ENCODE data around the gene OTP.

The OTP gene

DNA sequence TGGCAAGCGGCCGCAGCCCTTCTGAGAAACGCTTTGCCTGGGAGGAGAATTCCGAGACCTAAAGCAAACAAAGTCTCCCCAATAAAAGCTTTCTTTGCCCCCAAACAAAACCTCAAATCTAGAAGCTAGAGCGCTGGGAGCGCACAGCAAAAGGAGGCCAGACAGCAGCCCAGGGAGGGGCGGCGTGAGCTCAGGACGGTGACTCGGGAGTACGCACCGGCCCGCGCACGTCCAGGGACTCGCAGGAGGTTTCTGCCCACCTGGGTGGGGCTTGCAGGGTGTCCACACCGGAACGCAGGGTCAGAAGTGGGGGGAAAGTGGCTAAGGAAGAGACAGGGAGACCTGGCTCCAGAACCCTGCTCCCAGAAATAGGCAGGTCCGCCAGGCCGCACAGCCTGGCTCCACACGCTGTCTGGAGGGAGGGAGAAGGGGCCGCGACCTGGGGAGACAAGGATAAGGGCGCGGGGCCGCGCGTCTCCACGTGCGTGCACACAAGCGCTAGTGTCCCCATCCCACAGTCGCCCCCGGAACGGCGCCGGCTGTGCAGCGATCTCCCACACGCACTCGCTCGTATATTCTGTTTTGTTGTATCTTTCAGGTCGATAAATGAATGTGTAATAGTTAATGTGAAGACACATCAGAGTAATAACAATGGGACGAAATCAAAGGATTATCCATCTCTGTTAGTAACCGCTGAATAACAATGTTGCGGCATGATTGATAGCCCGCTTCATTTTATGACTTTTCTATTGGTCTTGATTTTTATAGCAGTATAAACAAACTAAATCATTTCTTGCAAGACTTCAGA lies 2.3 kb upstream of the OTP start:
- DNase-seq (ENCODE audit: low read depth, low spot score): no peak

DNA sequence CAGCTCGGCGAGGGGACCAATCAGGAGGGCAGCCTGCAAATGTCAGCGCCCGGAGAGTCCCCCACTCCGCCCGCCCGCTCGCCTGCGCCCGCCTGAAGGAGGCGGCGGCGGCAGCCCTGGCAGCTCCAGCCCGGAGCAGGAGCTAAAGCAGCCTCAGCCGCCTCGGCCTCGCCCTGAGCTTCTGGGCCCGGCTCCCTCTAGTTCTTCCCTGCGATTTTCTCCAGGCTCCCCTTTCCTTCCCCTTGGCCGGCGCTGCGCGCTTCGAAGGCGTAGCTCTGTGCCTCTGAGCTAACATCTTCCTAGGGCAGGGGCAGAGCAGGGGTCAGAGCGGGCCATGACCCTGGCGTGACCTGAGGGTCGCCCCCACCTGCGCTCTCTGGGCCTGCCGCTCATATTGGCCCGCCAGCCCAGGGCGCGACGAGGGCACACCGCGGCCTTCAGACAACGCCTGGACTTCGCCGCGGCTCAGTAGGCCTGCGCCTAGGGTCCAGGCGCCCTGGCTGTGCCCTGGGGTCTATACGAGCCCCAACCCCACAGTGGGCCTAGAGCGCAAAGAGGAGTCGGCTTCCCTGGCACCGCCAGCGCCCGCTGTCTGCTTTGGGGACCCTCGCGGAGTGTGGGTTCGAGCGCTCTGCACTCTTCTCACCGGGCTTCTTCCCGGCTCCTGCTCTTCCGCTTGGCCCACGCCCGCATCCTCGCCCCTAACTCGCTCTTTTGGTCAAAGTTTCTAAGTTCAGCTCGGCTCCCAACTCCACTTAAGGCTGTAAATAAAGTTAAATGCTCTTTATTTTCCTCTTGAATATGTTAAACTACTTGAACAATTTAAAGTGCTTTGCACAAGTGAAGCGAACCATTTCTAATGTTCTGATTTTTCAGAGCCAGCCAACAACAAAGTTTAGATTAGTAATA lies 504 bp upstream of the OTP start:
- DNase-seq (ENCODE audit: low read depth, low spot score): no peak

- DNase-seq (ENCODE audit: low read depth, low spot score): no peak
Observed at GRCh38 chr5:77637170-77637997, 1.1 kb downstream of the OTP start.

DNA sequence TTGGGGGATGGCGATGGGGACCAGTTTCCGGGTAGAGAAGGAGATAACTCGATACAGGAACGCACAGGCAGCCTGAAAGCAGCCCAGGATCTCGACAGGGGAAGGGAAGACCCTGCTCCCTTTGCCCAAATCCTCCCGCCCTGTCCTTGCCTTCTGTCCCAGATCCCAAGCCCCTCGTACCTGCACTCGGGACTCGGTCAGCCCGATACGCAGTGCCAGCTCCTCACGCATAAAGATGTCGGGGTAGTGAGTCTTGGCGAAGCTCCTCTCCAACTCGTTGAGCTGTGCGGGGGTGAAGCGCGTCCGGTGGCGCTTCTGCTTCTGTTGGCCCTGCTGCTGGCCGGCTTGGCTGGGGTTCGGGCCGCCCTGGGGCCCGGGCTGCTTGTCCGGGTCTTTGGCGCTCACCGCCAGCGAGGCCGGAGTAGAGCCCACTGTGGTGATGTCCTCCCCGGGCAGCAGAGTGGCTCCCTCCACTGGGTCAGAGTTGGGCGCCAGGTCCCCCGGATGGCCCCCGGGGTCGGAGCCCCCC lies 1.8 kb downstream of the OTP start:
- no peak for DNase-seq (ENCODE audit: low read depth, low spot score)

- no peak for DNase-seq (ENCODE audit: low read depth, low spot score)
Observed at GRCh38 chr5:77635917-77636640, 2.4 kb downstream of the OTP start.

DNA sequence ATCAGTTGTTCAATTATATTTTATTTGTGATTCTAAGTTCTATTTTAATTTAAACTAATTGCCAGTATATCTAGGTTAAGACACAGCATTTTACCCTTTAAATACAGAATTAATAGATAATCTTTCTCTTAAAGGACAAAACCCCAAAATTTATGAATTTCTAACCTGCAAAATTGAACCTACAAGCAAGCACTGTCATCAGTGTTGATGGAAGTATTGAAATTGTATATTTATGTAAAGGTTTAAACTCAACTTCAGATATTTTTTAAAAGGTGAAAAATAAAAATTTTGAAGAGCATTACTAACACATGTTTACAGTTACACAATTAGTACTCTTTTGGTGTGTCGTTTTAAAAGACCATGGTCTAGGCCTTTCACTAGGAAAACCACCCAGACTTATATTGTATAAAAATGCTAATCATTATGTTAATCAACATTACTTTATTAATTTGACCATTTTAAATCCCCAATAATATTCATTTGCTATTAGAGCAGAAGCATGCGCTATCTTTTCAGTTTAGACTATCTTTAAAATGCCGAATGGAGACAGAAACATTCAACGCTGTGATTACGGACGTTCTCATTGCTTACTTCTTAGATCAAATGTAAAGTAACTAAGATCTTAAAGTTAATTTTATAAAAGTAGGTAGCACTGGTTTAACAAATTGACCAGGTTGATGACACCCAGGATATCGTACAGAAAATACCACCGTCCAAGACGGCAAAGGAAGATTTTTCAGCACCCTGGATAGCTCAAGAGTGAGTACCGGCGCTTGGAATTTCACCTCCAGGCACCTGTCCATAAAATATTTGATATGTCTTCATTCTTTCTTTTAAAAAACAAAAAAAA lies 3.2 kb downstream of the OTP start:
- no peak for DNase-seq (ENCODE audit: low read depth, low spot score)

DNA sequence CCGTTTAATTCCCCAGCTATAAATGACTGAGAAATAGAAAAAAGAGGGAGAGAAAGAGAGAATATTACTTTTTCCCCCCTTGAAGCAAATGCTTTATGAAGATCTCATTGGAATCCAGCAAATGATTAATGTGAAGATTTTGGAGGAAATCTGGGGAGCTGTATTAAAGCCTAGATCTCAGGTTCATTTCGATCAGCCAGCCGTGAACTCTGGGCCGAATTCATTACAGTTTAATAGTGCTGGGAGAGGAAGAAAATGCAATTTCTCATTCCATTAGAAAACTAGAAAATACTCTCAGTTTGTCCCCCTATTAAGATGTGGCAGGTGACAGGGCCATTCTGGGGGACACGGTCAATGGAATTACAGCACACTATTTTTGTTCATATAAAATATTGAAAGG lies 4.8 kb downstream of the OTP start:
- DNase-seq (ENCODE audit: low read depth, low spot score): no peak

- DNase-seq (ENCODE audit: low read depth, low spot score): no peak
Observed at GRCh38 chr5:77633207-77633675, 5.3 kb downstream of the OTP start.

GRCh38 chr5:77632526-77633206 lies 5.8 kb downstream of the OTP start:
- no peak for DNase-seq (ENCODE audit: low read depth, low spot score)

DNA sequence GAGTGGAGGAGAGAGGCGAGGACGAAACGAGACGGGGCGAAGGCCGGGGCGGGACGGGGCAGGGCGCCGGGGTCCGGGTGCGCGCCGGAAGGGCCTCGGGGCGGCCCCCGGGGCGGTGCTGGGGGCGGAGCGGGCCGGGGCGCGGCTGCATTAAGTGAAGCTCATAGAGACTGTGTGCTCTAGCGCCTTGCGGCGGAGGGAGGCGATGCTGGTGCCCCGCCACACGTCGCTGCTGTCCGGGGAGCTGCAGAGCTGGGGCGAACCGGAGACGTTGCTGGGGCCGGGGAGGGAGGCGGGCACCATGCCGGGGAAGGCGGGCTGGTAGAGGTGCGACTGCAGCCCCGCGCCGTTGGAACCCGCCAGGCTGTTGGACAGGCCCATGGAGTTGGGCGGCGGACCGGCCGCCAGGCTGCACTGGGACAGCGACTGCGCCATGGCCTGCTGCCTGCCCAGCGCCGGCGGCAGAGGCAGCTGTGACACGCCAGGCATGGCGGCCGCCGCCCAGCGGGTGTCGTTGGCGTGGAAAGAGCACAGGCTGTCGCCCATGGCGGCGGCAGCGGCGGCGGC lies 8.3 kb downstream of the OTP start:
- no peak for DNase-seq (ENCODE audit: low read depth, low spot score)

DNA sequence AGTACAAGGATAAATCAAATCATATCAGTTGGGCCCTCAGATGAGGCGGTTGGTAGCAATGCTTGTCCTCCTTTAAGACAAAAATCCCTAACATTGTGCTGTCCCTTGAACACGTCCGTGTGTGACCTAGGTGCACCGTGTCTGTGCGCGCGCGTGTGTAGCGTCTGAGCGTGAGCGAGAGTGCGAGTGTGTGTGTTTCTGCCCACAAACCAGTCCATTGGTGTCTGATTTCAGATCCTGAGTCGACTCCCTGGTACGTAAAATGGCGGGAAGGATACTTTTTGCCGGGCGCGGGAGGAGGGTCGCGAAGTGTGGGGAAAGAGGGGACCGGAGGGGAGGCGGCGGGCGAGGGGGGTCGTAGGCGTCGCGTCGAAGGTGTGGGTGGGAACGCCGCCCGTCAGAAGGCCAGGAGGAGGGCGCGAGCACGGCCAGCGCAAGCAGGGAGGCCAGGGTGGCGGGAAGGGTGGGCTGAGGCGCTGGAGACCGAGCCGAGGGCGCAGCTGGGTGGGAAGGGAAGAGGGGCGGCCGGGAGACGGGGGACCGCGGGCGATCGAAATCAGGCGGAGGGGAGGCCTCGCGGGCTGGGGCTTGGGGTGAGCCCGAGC lies 8.9 kb downstream of the OTP start:
- DNase-seq (ENCODE audit: low read depth, low spot score): no peak

GRCh38 chr5:77628840-77629508 lies 9.5 kb downstream of the OTP start:
- DNase-seq (ENCODE audit: low read depth, low spot score): no peak

- no peak for DNase-seq (ENCODE audit: low read depth, low spot score)
Observed at GRCh38 chr5:77627869-77628674, 10.4 kb downstream of the OTP start.

- DNase-seq (ENCODE audit: low read depth, low spot score): no peak
Observed at GRCh38 chr5:77623203-77623740, 15.2 kb downstream of the OTP start.

GRCh38 chr5:77621440-77621839 lies 17.1 kb downstream of the OTP start:
- DNase-seq (ENCODE audit: low read depth, low spot score): no peak

DNA sequence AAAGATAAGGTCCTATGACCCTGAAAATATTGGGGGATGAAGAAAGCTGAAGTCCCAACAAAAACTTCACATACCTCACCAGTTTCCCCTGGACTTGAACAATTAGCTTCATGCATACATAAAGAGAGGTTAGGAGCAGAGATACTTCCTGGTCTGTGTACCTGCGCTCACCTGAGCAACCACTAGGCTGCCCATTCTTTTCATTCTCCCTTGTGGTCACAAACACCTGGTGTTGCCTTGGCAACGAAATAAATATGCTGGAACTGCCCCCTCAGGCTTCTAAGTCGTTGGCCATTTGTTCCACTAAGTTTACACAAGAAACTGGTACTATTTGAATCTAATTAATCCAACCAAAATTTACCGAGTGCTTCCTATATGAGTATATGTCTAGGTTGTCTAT lies 18.1 kb downstream of the OTP start:
- DNase-seq (ENCODE audit: low read depth, low spot score): no peak

- DNase-seq (ENCODE audit: low read depth, low spot score): no peak
Observed at GRCh38 chr5:77616920-77617319, 21.6 kb downstream of the OTP start.
